HG02798 (cell line): ENCODE data around the gene MSH5.
A peak's percentile ranks its signal among the peaks of the same experiment; 100 is the strongest.

Source experiments
- ATAC-seq: cut with Tn5 transposase; IDR thresholded peaks from one replicate; pipeline ENCODE4 v1.9.1; 2021; ENCODE audit warnings: mild to moderate bottlenecking; ENCODE audit not compliant: unreplicated experiment, poor library complexity

MSH5 gene

DNA sequence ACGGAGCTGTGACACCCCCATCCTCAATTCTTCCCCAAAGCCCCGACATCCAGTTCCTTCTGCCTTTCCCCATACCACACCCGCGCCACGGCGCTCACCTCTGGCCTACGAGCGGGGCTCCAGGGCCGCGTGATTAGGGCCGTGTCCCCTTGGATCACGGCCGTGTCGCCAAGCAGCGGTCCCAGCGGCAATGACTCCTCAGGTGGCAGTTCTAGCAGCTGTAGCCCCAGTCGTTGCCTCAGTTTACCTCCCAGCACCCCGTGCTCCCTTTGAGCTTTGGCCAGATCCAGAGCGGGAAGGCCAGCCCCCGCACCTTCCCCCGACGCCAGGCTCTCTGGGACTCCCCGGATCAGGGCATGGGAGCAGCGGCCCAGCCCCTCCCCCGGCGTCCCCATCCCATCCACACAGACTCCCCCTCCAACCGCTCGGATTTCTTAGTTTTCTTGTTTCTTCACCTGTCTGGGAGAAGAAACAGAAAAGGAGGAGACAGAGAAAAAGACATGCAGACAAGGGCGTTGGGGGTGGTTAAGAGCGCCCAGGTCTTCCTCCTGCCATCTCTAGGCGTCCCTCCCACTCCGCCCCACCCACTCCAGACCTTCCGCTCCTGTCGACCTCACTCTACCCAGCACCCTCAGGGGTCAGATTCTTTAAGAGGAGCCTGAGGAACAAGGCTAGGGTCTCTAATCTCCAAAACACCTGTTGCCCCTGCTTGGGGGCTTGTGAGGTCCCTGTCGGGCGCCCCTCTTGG lies 10.9 kb upstream of the MSH5 start, which contains the start of gene DDAH2:
TSS of gene DDAH2 (minus strand) at position 533 of the 748 bp plus-strand sequence. CDS start at position 395, 138 bp downstream.
- no peak for ATAC-seq

DNA sequence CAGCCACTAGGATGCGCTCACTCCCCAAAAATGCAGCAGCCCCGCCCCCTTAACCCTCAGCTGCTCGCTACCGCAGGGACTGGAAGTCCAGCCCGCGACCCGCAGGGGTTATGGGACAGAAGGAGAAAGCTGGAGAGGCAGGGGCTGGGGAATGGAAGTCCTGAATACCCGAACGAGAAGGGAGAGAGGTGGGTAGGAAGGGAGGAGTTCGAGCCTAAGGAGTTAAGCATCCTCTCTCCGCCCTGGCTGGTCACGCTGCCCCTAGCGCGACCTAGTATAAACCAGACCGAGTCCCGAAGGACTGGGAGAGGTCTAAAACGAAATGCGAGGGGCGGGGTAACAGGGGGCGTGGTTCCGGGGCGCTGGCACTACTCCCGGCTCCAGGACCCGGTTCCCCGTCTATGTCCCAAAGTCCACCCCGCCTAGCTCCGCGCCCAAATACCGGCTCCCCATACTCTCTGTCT lies 10.3 kb upstream of the MSH5 start:
- peak; percentile 60 for ATAC-seq

GRCh38 chr6:31729979-31730630 lies 9.7 kb upstream of the MSH5 start:
- no peak for ATAC-seq

DNA sequence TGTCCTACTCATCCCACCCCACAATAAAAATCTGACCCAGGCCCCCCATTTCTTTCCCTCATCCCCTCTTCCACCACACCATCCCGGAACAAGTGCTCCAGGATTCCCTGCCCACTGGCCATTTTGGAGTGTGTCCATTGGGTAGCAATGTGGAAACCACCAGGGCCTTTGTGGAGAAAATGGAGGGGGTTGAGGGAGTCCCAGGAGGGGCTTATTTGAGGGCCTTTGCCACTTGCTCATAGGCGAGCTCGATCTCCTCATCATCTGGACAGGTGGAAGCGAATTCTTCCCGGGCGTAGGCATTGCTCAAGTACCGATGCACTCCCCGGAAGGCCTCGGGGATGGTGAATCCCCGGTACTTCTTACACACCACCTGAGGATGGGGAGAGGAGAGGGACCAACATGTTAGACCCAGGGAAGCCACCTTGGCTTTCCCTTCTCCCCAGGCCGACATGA lies 9.1 kb upstream of the MSH5 start:
- no peak for ATAC-seq

GRCh38 chr6:31732029-31732428 lies 7.8 kb upstream of the MSH5 start:
- no peak for ATAC-seq

DNA sequence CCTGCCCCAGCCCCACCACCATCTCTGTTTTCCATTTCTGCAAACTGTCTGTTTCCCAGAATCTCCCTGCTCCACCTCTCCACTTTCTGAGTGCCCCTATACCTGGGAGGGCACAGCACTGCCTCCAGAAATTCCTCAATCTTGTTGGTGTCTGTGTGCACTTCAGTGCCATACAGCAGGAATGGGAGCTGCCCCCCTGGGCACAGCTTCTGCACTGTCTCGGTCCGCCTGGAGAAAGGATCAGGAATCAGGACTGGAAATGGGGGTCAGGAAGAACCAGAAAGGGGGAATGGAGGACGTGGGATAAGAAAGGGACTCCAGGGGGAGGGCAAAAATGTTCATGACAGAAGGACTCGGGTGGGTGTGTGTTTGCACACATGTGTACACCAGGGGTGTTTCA lies 6.1 kb upstream of the MSH5 start:
- ATAC-seq: no peak

DNA sequence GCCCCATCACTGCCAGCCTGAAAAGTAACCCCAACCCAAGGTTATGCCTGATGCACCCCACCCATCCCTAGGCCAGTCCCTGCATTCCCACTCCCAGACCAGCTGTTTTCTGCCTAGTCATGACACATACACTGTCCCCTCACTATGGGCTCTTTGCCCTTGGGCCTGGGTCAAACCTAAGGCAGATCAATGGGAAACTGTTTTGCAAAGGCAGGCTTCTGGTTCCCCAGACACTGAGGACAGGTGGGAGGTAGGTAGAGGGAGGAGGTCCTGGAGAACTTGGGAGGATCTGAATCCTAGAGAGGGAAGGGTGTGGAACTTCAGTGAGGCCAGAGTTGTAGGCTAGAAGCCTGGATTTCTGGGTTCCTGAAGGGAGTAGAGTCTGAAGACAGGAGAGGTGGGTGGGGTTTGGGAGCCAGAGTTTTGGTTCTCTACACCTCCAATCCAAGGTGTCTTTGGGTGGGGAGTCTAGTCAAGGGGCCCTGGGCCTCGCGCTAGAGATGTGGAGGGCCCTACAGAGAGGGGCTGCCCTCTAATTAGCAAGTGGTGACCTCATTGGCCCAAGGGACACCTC lies 5.5 kb upstream of the MSH5 start:
- ATAC-seq: no peak

DNA sequence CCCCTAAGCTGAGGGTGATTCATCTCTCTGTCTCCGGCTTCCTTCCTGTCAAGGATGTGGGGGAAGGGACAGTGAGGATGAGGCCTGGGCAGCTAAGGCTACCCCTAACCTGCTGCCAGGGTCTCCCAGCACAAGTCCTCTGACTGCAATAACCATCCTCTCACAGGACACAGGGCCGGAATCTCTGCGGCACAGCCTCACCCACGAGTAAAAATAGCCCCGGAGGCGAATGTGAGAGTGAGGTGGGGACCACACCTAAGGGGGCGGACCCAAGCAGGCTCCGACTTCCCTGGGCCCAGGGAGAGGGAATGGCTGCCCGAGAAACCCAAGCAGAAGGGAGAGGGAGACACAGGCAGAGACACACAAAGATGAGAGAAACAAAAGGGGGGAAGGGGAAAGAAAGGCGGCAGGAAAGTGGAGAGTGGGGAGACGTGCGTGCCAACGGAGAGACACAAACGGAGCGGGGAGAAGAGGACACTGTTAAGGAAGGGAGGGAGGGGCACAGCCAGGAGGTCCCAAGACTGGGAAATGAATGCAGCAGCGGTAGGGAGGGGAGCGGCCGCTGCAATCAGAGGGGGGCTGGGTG lies 4.9 kb upstream of the MSH5 start:
- no peak for ATAC-seq

DNA sequence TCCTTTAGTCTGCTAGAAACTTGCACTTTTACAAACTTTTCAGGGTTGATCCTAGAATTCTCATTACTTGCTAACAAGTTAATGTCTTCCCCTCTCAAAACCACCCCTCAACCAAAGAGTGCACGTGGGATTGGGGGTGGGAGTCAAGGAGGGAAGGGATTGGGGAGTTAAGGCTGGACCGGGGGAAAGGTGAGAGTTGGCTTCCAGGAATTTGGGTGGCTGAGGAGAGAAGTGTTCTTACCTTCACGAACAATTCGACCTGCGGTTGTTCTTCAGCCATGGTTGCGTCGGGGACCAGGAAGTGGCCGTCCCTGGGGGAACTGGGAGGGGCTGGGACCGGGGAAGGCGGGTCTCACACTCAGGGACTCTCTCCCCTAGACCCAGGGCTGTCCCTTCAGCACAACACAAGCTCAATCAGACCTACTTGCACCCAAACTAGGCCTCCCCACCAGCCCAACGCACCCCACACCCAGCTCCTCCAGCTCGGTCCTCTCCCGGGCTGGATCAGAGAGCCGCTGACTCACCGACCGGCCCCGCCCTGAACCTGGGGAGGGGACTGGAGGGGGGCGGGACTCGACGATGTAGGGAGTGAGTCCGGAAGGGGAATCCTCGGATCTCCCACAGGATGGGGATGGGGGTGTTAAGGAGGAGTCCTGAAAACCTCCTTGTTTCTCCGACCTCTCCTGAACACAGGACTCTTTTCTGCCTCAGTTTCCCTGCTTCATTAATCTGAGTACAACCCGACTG lies 3.6 kb upstream of the MSH5 start, which contains the start of gene CLIC1:
TSS of gene CLIC1 (minus strand) at position 510 of the 747 bp plus-strand sequence. CDS start at position 280, 230 bp downstream.
- no peak for ATAC-seq

DNA sequence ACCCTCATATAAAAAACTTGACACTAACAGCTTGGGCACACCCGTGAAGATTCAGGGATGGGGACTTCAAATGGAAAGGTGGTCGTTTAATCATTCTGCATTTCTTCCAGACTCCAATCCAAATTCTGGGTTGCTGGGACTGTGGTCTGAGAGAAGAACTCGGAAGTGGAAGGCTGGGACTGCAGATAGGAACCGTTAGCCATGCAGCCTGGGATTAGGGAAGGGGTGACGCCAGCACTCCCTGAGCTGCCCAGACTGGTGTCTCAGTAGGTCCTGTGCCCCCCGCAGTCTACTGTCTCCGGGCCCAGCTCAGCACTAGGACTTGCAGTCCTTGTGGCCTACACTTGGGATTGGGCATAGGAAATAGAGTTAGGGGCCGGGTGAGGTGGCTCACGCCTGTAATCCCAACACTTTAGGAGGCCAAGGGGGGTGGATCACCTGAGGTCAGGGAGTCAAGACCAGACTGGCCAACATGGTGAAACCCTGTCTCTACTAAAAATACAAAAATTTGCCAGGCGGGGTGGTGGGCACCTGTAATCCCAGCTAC lies 3.0 kb upstream of the MSH5 start:
- no peak for ATAC-seq

DNA sequence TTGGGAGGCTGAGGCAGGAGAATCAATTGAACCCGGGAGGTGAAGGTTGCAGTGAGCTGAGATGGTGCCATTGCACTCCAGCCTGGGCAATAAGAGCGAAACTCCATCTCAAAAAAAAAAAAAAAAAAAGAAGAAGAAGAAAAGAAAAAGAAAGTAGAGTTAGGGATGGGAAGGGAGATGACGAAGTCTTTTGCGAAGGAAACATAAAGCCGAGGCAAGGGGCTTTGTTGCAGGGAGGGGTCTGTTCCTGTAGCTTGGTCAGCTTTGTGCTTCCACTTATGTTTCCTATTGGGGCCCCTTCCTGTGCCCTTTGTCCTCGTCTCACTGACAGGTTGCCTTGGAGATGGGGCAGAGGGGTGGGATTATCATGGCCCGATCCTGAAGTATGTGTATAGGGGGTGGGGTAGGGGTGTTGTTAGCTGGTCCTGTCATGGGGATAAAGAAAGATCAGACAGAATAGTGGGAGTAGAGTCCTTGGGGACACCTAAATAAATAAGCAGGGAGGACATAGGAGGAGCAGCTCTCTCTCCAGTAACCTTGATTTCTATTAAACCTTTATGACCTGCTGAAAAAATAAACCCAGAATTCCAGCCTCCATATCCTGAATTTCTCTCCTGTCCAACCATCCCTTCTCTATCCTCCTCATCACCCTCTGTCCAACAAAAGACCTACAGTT lies 2.4 kb upstream of the MSH5 start:
- no peak for ATAC-seq

GRCh38 chr6:31737991-31738979 lies 1.5 kb upstream of the MSH5 start:
- peak; percentile 22 for ATAC-seq

DNA sequence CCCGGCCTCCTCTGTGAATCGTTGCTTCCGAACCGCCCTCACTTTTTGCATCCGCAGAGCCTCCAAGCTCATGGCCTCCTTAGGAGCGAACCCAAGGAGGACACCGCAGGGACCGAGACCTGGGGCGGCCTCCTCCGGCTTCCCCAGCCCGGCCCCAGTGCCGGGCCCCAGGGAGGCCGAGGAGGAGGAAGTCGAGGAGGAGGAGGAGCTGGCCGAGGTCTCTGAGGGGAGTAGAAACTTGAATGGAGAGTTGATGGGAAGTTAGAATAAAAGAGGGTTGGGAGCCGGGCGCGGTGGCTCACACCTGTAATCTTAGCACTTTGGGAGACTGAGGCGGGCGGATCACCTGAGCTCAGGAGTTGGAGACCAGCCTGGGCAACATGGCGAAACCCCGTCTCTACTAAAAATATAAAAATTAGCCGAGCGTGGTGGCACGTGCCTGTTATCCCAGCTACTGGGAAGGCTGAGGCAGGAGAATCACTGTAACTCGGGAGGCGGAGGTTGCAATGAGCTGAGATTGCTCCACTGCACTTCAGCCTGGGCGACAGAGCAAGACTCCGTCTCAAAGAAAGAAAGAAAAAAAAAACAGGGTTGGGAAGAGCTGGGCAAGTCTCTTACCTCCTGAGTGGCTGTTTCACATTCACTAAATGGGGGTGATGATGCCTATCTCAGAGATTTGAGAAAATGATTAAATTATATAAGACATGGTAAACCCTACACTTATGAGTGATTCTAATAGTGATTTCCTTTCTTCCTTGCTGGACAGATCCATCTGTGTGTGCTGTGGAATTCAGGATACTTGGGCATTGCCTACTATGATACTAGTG lies 805 bp downstream of the MSH5 start:
- ATAC-seq: peak; percentile 0

GRCh38 chr6:31741815-31742214 lies 2.0 kb downstream of the MSH5 start:
- ATAC-seq: no peak

DNA sequence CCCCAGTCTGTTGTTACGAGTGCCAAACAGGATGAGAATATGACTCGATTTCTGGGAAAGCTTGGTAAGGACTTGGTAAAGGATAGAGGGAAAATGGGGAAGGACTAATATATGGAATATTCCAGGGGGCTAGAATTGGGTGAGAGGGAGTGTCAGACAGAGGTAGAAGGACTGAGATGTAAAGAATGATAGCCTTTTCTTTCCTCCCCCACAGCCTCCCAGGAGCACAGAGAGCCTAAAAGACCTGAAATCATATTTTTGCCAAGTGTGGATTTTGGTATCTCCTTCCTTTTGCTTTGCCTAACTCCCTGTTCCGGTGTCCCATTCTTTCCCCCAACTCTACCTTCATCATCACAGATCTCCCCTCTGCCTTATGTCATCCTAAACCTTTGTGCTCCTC lies 3.1 kb downstream of the MSH5 start:
- no peak for ATAC-seq

DNA sequence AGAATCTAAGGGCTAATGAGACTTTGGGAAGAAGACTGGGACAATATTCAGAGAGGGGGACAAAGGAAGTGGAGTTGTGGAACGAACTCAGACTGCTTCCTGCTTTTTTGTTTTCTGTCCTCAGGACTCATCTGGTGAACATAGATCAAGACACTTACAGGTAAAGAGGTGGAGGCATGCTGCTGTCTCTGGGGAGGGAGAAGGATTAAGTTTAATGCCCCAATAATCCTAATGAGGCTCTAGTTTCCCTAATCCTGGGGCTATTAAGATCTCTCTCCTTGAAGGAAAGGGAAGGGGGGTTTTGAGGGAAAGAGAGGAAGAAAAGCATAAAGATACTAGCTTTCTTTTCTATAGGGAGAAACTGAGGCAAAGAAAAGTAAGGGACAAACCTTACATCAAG lies 4.6 kb downstream of the MSH5 start:
- no peak for ATAC-seq

DNA sequence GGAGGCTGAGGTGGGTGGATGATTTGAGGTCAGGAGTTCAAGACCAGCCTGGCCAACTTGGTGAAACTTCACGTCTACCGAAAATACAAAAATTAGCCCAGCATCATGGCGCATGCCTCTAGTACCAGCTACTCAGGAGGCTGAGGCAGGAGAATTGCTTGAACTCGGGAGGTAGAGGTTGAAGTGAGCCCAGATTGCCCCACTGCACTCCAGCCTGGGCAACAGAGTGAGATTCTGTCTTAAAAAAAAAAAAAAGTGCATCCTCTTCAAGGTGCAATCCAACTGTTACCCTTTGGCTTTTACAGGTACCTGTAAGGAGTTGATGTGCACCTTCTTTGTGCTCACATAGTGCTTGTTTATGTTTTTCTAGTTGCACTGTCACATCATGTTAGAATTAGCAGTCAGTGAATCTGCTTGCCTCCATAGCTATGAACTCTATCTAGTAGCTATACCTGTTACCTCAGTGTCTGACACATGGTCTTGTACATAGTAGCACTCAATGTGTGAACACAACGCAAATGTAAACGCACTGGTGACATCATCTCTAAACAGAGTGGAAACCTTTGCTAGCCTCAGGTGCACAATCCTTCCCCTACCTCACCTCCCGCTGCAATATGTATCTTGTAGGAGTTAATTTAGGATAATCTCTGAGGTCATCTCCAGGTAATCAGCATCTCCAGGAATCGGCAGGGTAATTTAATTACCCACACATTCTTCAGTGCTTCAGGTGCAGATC lies 9.7 kb downstream of the MSH5 start:
- no peak for ATAC-seq
